OCI-LY3 (cell line): ENCODE measurements around the gene CIAO3.

ENCODE experiments used
- H2AFZ ChIP-seq: fragments of 200-600, 300-600 bp; shearing (Covaris generic); 2 replicates; pipeline ENCODE4 v1.6.0; 2014; ENCODE audit warnings: antibody characterized with exemption, low read depth, low read length
- H3K27ac ChIP-seq: fragments of 200-600, 300-600 bp; sonication (generic); 2 replicates; pipeline ENCODE4 v1.5.1; 2014; ENCODE audit warnings: mild to moderate bottlenecking, low read length, moderate library complexity, mixed read lengths
- H3K27me3 ChIP-seq: fragments of 200-600, 300-600 bp; sonication (generic); 2 replicates; pipeline ENCODE4 v1.6.1; 2014; ENCODE audit warnings: low read depth, low read length, mixed read lengths
- H3K36me3 ChIP-seq: fragments of 200-600, 300-600 bp; sonication (generic); replicated peaks from 2 replicates; pipeline ENCODE3; 2014; ENCODE audit warnings: low read depth, low read length, mixed read lengths
- H3K4me1 ChIP-seq: fragments of 300-600, 200-600 bp; sonication (generic); 2 replicates; pipeline ENCODE4 v1.6.1; 2014; ENCODE audit warnings: low read length, mixed read lengths
- H3K4me2 ChIP-seq: fragments of 200-600, 300-600 bp; sonication (generic); 2 replicates; pipeline ENCODE4 v1.6.1; 2014; ENCODE audit warnings: low read length, mixed read lengths
- H3K4me3 ChIP-seq: fragments of 300-600, 200-600 bp; sonication (generic); 2 replicates; pipeline ENCODE4 v1.5.1; 2014; ENCODE audit warnings: antibody characterized with exemption, mild to moderate bottlenecking, low read length, moderate library complexity
- H3K79me2 ChIP-seq: fragments of 300-600, 200-600 bp; shearing (Covaris generic); 2 replicates; pipeline ENCODE4 v1.6.1; 2014; ENCODE audit warnings: mild to moderate bottlenecking, low read length, mixed read lengths
- H3K9ac ChIP-seq: fragments of 300-600, 200-600 bp; shearing (Covaris generic); 2 replicates; pipeline ENCODE4 v1.6.0; 2014; ENCODE audit warnings: mild to moderate bottlenecking, low read length, moderate library complexity
- H3K9me3 ChIP-seq: fragments of 200-600, 300-600 bp; shearing (Covaris generic); 2 replicates; pipeline ENCODE4 v1.6.1; 2014; ENCODE audit warnings: low read length, mixed read lengths; ENCODE audit not compliant: insufficient read depth
- H4K20me1 ChIP-seq: fragments of 200-600, 300-600 bp; sonication (generic); 2 replicates; pipeline ENCODE4 v1.6.1; 2016; ENCODE audit warnings: low read length, mixed read lengths; ENCODE audit not compliant: insufficient read depth
- CTCF ChIP-seq: fragments of 200-600, 300-600 bp; sonication (generic); IDR thresholded peaks from 2 replicates; pipeline ENCODE4 v1.5.1; 2014; ENCODE audit warnings: antibody characterized with exemption, low read length, low read depth
- EZH2phosphoT487 ChIP-seq: fragments of 200-600 bp; shearing (Covaris generic); IDR thresholded peaks from 2 replicates; pipeline ENCODE4 v1.6.1; 2018; ENCODE audit warnings: antibody characterized with exemption, mixed run types, low read depth

Gene CIAO3

GRCh38 chr16:752007-752312 lies 11.2 kb upstream of the CIAO3 start:
- Histone ChIP-seq H3K9ac (peak overlapping the region; percentile 50), H3K27ac (peak overlapping the region; percentile 71), H3K27me3 (no peaks in the 10 kb centered on the region), H4K20me1 (no peaks in the 10 kb centered on the region), H3K79me2 (no peaks in the 10 kb centered on the region), H3K4me2 (peak overlapping the region; percentile 71), H3K4me3 (peak overlapping the region; percentile 65), H3K9me3 (no peaks in the 10 kb centered on the region), H3K36me3 (peaks cover 2% of the 10 kb centered on the region), H2AFZ (peak overlapping the region; percentile 69), H3K4me1 (peaks cover 22% of the 10 kb centered on the region)
- TF ChIP-seq EZH2phosphoT487 = no peak
- no peak for TF ChIP-seq CTCF

GRCh38 chr16:751152-752006 lies 10.6 kb upstream of the CIAO3 start:
- Histone ChIP-seq H3K27me3 (no peaks in the 10 kb centered on the region), H2AFZ (peak overlapping the region; percentile 69), H3K4me2 (peak overlapping the region; percentile 71), H3K27ac (peak overlapping the region; percentile 71), H3K4me3 (peak overlapping the region; percentile 65), H3K9me3 (no peaks in the 10 kb centered on the region), H3K9ac (peak overlapping the region; percentile 50; the same call in 1 of the 2 replicates), H3K79me2 (no peaks in the 10 kb centered on the region), H3K36me3 (peaks cover 2% of the 10 kb centered on the region), H3K4me1 (peaks cover 22% of the 10 kb centered on the region), H4K20me1 (no peaks in the 10 kb centered on the region)
- TF ChIP-seq CTCF (no peak), EZH2phosphoT487 (no peak)

- H3K27me3 ChIP-seq = no peaks in the 10 kb centered on the region
- H2AFZ ChIP-seq = no peak overlapping the region
These were observed 9.7 kb upstream of the CIAO3 start for GRCh38 chr16:750485-750884.

GRCh38 chr16:749010-749409 lies 8.2 kb upstream of the CIAO3 start:
- no peak for TF ChIP-seq CTCF
- TF ChIP-seq EZH2phosphoT487 = no peak
- H3K36me3 ChIP-seq = no peaks in the 10 kb centered on the region
- peaks cover 27% of the 10 kb centered on the region for H3K4me1 ChIP-seq
- no peak overlapping the region for H3K4me3 ChIP-seq
- H4K20me1 ChIP-seq = no peaks in the 10 kb centered on the region
- no peak overlapping the region for H3K4me2 ChIP-seq
- no peak overlapping the region for H3K9ac ChIP-seq
- H3K79me2 ChIP-seq = no peaks in the 10 kb centered on the region
- H3K9me3 ChIP-seq = no peaks in the 10 kb centered on the region
- no peaks in the 10 kb centered on the region for H3K27me3 ChIP-seq
- no peak overlapping the region for H3K27ac ChIP-seq
- no peak overlapping the region for H2AFZ ChIP-seq

More at GRCh38 chr16:750485-750884, 9.7 kb upstream of the CIAO3 start:
- Histone ChIP-seq H3K36me3 (no peaks in the 10 kb centered on the region), H3K79me2 (no peaks in the 10 kb centered on the region), H3K27ac (no peak overlapping the region), H3K9me3 (no peaks in the 10 kb centered on the region), H3K4me2 (no peak overlapping the region), H3K4me3 (no peak overlapping the region), H4K20me1 (no peaks in the 10 kb centered on the region), H3K9ac (no peak overlapping the region), H3K4me1 (peaks cover 27% of the 10 kb centered on the region)
- TF ChIP-seq CTCF (no peak), EZH2phosphoT487 (no peak)
